ENCODE measurements around the gene SSTR1.

The SSTR1 gene

GRCh38 chr14:38248321-38249028 is 40.8 kb downstream of the SSTR1 start:
- H3K4me3 ChIP-seq (ENCODE audit: low read length): no peak overlapping the region

GRCh38 chr14:38250331-38250730 is 42.6 kb downstream of the SSTR1 start:
- Histone ChIP-seq H3K9me3 (ENCODE audit: insufficient read depth, low read depth, low read length) (no peaks in the 10 kb centered on the region), H3K4me3 (ENCODE audit: low read length) (no peak overlapping the region), H3K4me1 (ENCODE audit: insufficient read depth, low read length) (no peaks in the 10 kb centered on the region), H3K9ac (ENCODE audit: low read depth, low read length) (no peak overlapping the region), H3K27me3 (ENCODE audit: insufficient read depth, low read length) (peaks cover 48% of the 10 kb centered on the region), H3K36me3 (ENCODE audit: insufficient read depth, low read depth, low read length) (no peaks in the 10 kb centered on the region), H3K27ac (ENCODE audit: low read length) (no peak overlapping the region)

More at GRCh38 chr14:38248321-38249028, 40.8 kb downstream of the SSTR1 start:
- no peak overlapping the region for H3K9ac ChIP-seq (ENCODE audit: low read depth, low read length)
- no peaks in the 10 kb centered on the region for H3K4me1 ChIP-seq (ENCODE audit: insufficient read depth, low read length)
- no peaks in the 10 kb centered on the region for H3K9me3 ChIP-seq (ENCODE audit: insufficient read depth, low read depth, low read length)
- peaks cover 29% of the 10 kb centered on the region for H3K27me3 ChIP-seq (ENCODE audit: insufficient read depth, low read length)
- H3K36me3 ChIP-seq (ENCODE audit: insufficient read depth, low read depth, low read length): no peaks in the 10 kb centered on the region
- H3K27ac ChIP-seq (ENCODE audit: low read length): no peak overlapping the region

GRCh38 chr14:38252066-38252710 is 44.5 kb downstream of the SSTR1 start:
- Histone ChIP-seq H3K4me1 (ENCODE audit: insufficient read depth, low read length) (no peaks in the 10 kb centered on the region), H3K9me3 (ENCODE audit: insufficient read depth, low read depth, low read length) (no peaks in the 10 kb centered on the region), H3K9ac (ENCODE audit: low read depth, low read length) (no peak overlapping the region), H3K27ac (ENCODE audit: low read length) (no peak overlapping the region), H3K4me3 (ENCODE audit: low read length) (no peak overlapping the region), H3K27me3 (ENCODE audit: insufficient read depth, low read length) (peaks cover 63% of the 10 kb centered on the region), H3K36me3 (ENCODE audit: insufficient read depth, low read depth, low read length) (no peaks in the 10 kb centered on the region)

- no peak overlapping the region for H3K9ac ChIP-seq (ENCODE audit: low read depth, low read length)
- H3K9me3 ChIP-seq (ENCODE audit: insufficient read depth, low read depth, low read length): no peaks in the 10 kb centered on the region
- no peak overlapping the region for H3K4me3 ChIP-seq (ENCODE audit: low read length)
- no peak overlapping the region for H3K27ac ChIP-seq (ENCODE audit: low read length)
- H3K4me1 ChIP-seq (ENCODE audit: insufficient read depth, low read length): no peaks in the 10 kb centered on the region
- H3K27me3 ChIP-seq (ENCODE audit: insufficient read depth, low read length): peaks cover 67% of the 10 kb centered on the region
- no peaks in the 10 kb centered on the region for H3K36me3 ChIP-seq (ENCODE audit: insufficient read depth, low read depth, low read length)
Observed at GRCh38 chr14:38253676-38254075, 46.0 kb downstream of the SSTR1 start.

- no peak overlapping the region for H3K9ac ChIP-seq (ENCODE audit: low read depth, low read length)
- H3K27ac ChIP-seq (ENCODE audit: low read length): no peak overlapping the region
- H3K9me3 ChIP-seq (ENCODE audit: insufficient read depth, low read depth, low read length): no peaks in the 10 kb centered on the region
- H3K36me3 ChIP-seq (ENCODE audit: insufficient read depth, low read depth, low read length): no peaks in the 10 kb centered on the region
- peak overlapping the region; percentile 74 for H3K4me3 ChIP-seq (ENCODE audit: low read length)
- H3K4me1 ChIP-seq (ENCODE audit: insufficient read depth, low read length): no peaks in the 10 kb centered on the region
- H3K27me3 ChIP-seq (ENCODE audit: insufficient read depth, low read length): peaks cover 64% of the 10 kb centered on the region
Observed at GRCh38 chr14:38254571-38255407, 47.1 kb downstream of the SSTR1 start.

GRCh38 chr14:38255408-38255672 is 47.6 kb downstream of the SSTR1 start:
- Histone ChIP-seq H3K9ac (ENCODE audit: low read depth, low read length) (no peak overlapping the region), H3K4me3 (ENCODE audit: low read length) (peak overlapping the region; percentile 74), H3K27ac (ENCODE audit: low read length) (no peak overlapping the region), H3K4me1 (ENCODE audit: insufficient read depth, low read length) (no peaks in the 10 kb centered on the region), H3K36me3 (ENCODE audit: insufficient read depth, low read depth, low read length) (no peaks in the 10 kb centered on the region), H3K27me3 (ENCODE audit: insufficient read depth, low read length) (peaks cover 68% of the 10 kb centered on the region), H3K9me3 (ENCODE audit: insufficient read depth, low read depth, low read length) (no peaks in the 10 kb centered on the region)

GRCh38 chr14:38255673-38256532 is 48.2 kb downstream of the SSTR1 start, which contains the start of gene CLEC14A:
Gene CLEC14A, minus strand, starts transcription at chr14:38256093. Its CDS starts 71 bp downstream, at chr14:38256022.
- Histone ChIP-seq H3K9me3 (ENCODE audit: insufficient read depth, low read depth, low read length) (no peaks in the 10 kb centered on the region), H3K9ac (ENCODE audit: low read depth, low read length) (no peak within 1 kb of the TSS), H3K27me3 (ENCODE audit: insufficient read depth, low read length) (peaks cover 68% of the 10 kb centered on the region), H3K4me3 (ENCODE audit: low read length) (peak within 1 kb of the TSS; percentile 74), H3K36me3 (ENCODE audit: insufficient read depth, low read depth, low read length) (no peaks in the 10 kb centered on the region), H3K27ac (ENCODE audit: low read length) (no peak within 1 kb of the TSS), H3K4me1 (ENCODE audit: insufficient read depth, low read length) (no peaks in the 10 kb centered on the region)

- H3K27ac ChIP-seq (ENCODE audit: low read length): no peak overlapping the region
- no peaks in the 10 kb centered on the region for H3K4me1 ChIP-seq (ENCODE audit: insufficient read depth, low read length)
- peaks cover 68% of the 10 kb centered on the region for H3K27me3 ChIP-seq (ENCODE audit: insufficient read depth, low read length)
- peak overlapping the region; percentile 74; the same call in 1 of the 2 replicates for H3K4me3 ChIP-seq (ENCODE audit: low read length)
- no peak overlapping the region for H3K9ac ChIP-seq (ENCODE audit: low read depth, low read length)
- H3K9me3 ChIP-seq (ENCODE audit: insufficient read depth, low read depth, low read length): no peaks in the 10 kb centered on the region
- H3K36me3 ChIP-seq (ENCODE audit: insufficient read depth, low read depth, low read length): no peaks in the 10 kb centered on the region
Observed at GRCh38 chr14:38256533-38256840, 48.8 kb downstream of the SSTR1 start.

GRCh38 chr14:38257507-38257906 is 49.8 kb downstream of the SSTR1 start:
- H3K9me3 ChIP-seq (ENCODE audit: insufficient read depth, low read depth, low read length): no peaks in the 10 kb centered on the region
- H3K27ac ChIP-seq (ENCODE audit: low read length): no peak overlapping the region
- H3K27me3 ChIP-seq (ENCODE audit: insufficient read depth, low read length): peaks cover 63% of the 10 kb centered on the region
- no peaks in the 10 kb centered on the region for H3K4me1 ChIP-seq (ENCODE audit: insufficient read depth, low read length)
- H3K36me3 ChIP-seq (ENCODE audit: insufficient read depth, low read depth, low read length): no peaks in the 10 kb centered on the region
- no peak overlapping the region for H3K9ac ChIP-seq (ENCODE audit: low read depth, low read length)
- H3K4me3 ChIP-seq (ENCODE audit: low read length): no peak overlapping the region

- no peak overlapping the region for H3K9ac ChIP-seq (ENCODE audit: low read depth, low read length)
- peaks cover 22% of the 10 kb centered on the region for H3K27me3 ChIP-seq (ENCODE audit: insufficient read depth, low read length)
- no peaks in the 10 kb centered on the region for H3K4me1 ChIP-seq (ENCODE audit: insufficient read depth, low read length)
- H3K27ac ChIP-seq (ENCODE audit: low read length): no peak overlapping the region
- H3K36me3 ChIP-seq (ENCODE audit: insufficient read depth, low read depth, low read length): no peaks in the 10 kb centered on the region
- no peaks in the 10 kb centered on the region for H3K9me3 ChIP-seq (ENCODE audit: insufficient read depth, low read depth, low read length)
- no peak overlapping the region for H3K4me3 ChIP-seq (ENCODE audit: low read length)
Observed at GRCh38 chr14:38261620-38262019, 53.9 kb downstream of the SSTR1 start.
